ENCODE data around the gene IGSF9. TPM values are rescaled to one million over a fixed set of nuclear protein-coding genes. Genes with fewer than 3 reads are reported as not detected.

The IGSF9 gene
- total and polyA plus RNA-seq, 10 of the 15 experiments (the other 5 are each of a cell fraction or from before 2014, with no cell fraction given) = 0.04 to 0.07 TPM; not detected in 8

GRCh38 chr1:159933347-159933746, 12.1 kb downstream of the IGSF9 start:
- ATAC-seq (no peak), DNase-seq (ENCODE audit: low read depth, low spot score) (no peak), FAIRE-seq (no peak)
- intact Hi-C loops (cut with micrococcal nuclease; ENCODE audit: unreplicated experiment) = no loop called here
- ChIA-PET RAD21 (ENCODE audit: unreplicated experiment) (interaction anchor here (1.3 to 12.4 kb wide), 4 partner anchors 11 to 75 kb away, joined by 5 to 113 read pairs (median 14); no protein-coding TSS in a partner anchor), CTCF (interaction anchor here (1.0 to 22.4 kb wide), 7 partner anchors 40 to 145 kb away, joined by 4 to 422 read pairs (median 10); no protein-coding TSS in a partner anchor), SMC1A (ENCODE audit: uncharacterized antibody, unreplicated experiment) (interaction anchor here (0.8 to 9.2 kb wide), 7 partner anchors 9 to 131 kb away, joined by 3 to 122 read pairs (median 4); partner anchors contain the start of gene FCRL6), POLR2A (interaction anchor here (3.9 kb wide), 1 partner anchor 10 kb away, joined by 23 read pairs; the partner anchor contains the start of gene TAGLN2)
- in situ Hi-C loops (cut with MboI) = no loop called here
- Histone ChIP-seq H3K9me3 (replicated peaks; ENCODE audit: control insufficient read depth, insufficient read depth, low read length) (no peaks in the 10 kb centered on the region), H3K79me2 (ENCODE audit: control insufficient read depth, insufficient read depth, low read length) (no peaks in the 10 kb centered on the region), H3K36me3 (ENCODE audit: control insufficient read depth in 2 of 2, insufficient read depth in 2 of 2, low read length in 1 of 2) (no peaks in the 10 kb centered on the region), H2AFZ (ENCODE audit: control insufficient read depth, low read depth, low read length) (no peak overlapping the region), H3K4me3 (no peak overlapping the region), H3K27ac (ENCODE audit: control insufficient read depth, insufficient read depth) (no peak overlapping the region), H3K4me1 (ENCODE audit: control insufficient read depth, insufficient read depth, low read length) (peaks cover 22% of the 10 kb centered on the region), H3K4me2 (ENCODE audit: control insufficient read depth, insufficient read depth) (no peak overlapping the region), H3K9ac (ENCODE audit: control insufficient read depth, insufficient read depth, low read length) (no peak overlapping the region), H3K27me3 (replicated peaks in 1 of 2; ENCODE audit: control insufficient read depth in 2 of 2, insufficient read depth in 2 of 2, low read length in 1 of 2) (0 out of 4 replicates have a peak, but pooled peaks cover 0 to 2% of the 10 kb centered on the region in 2 experiments), H4K20me1 (ENCODE audit: control insufficient read depth, insufficient read depth) (no peaks in the 10 kb centered on the region)
- WGBS (ENCODE audit: insufficient coverage, insufficient replicate concordance, low lambda C conversion rate, missing lambda C conversion rate) = 62% methylated on average over 4 of the region's 4 CpGs
- TF ChIP-seq ZSCAN29 (IDR thresholded peaks at IDR 0.05) (no peak), MTA3 (IDR thresholded peaks at IDR 0.05; ENCODE audit: borderline replicate concordance, low read length) (no peak), POLR2AphosphoS5 (IDR thresholded peaks at IDR 0.05; ENCODE audit: low read length) (no peak), BCL3 (IDR thresholded peaks at IDR 0.05; ENCODE audit: borderline replicate concordance, insufficient read depth, low read depth, low read length, poor library complexity, severe bottlenecking) (no peak), SIX5 (IDR thresholded peaks at IDR 0.05; ENCODE audit: low read depth, low read length, severe bottlenecking) (no peak), IRF5 (IDR thresholded peaks at IDR 0.05; ENCODE audit: borderline replicate concordance) (no peak), YY1 (IDR thresholded peaks at IDR 0.05; ENCODE audit: low read depth, low read length) (no peak), JUND (IDR thresholded peaks at IDR 0.05; ENCODE audit: low read depth, low read length) (no peak), SP1 (IDR thresholded peaks at IDR 0.05; ENCODE audit: low read depth, low read length) (no peak), YBX1 (IDR thresholded peaks at IDR 0.05) (no peak), JUNB (IDR thresholded peaks at IDR 0.05) (no peak), TBL1XR1 (IDR thresholded peaks at IDR 0.05; ENCODE audit: low read depth, low read length) (no peak), NFYA (IDR thresholded peaks at IDR 0.05; ENCODE audit: borderline replicate concordance, low read depth, low read length) (no peak), CTCF (IDR thresholded peaks at IDR 0.05 in 2 of 3, conservative IDR thresholded peaks at IDR 0.05 in 1 of 3; ENCODE audit: control insufficient read depth in 2 of 3, extremely low read depth in 1 of 3, insufficient read depth in 1 of 3, low read depth in 3 of 3, low read length in 3 of 3) (no peak)
- no TSS peak for BruUV-seq (replicated peaks)
